A673 (cell line): ENCODE data around the gene GGT5. TPM values are rescaled to one million over a fixed set of nuclear protein-coding genes. Genes with fewer than 3 reads are reported as not detected.

Source experiments
- BruUV-seq: library from RNA; stranded (reverse); fragments of 400-500 nt; replicated peaks from 2 replicates; lab custom pipeline; 2021; lab: Mats Ljungman, UMichigan
- CTCF ChIA-PET: fragments of 300-600 bp; sonication (Branson Sonifier 250); formaldehyde crosslinking; loops from one replicate; lab custom pipeline; 2022; ENCODE audit warnings: antibody characterized with exemption; lab: Charles Lee
- POLR2A ChIA-PET: fragments of 300-600 bp; sonication (Branson Sonifier 250); formaldehyde crosslinking; loops from one replicate; lab custom pipeline; 2022; ENCODE audit warnings: antibody characterized with exemption; ENCODE audit not compliant: low non-redundant PET; lab: Charles Lee
- DNase-seq: peaks from one replicate; pipeline ENCODE4 v3.0.0-alpha.2; 2015; ENCODE audit warnings: low spot score
- H3K27ac ChIP-seq: fragments of 200-600 bp; sonication (generic); 2 replicates; pipeline ENCODE4 v1.5.1; 2016; ENCODE audit warnings: mixed run types, low read depth, mild to moderate bottlenecking, mixed read lengths, antibody characterized with exemption, low read length; ENCODE audit not compliant: poor library complexity, severe bottlenecking
- H3K27me3 ChIP-seq: fragments of 200-600 bp; sonication (generic); replicated peaks from 2 replicates; pipeline ENCODE4 v1.6.1; 2017; ENCODE audit warnings: mixed run types, low read depth, mild to moderate bottlenecking, mixed read lengths, antibody characterized with exemption, low read length; ENCODE audit not compliant: insufficient read depth, poor library complexity
- H3K36me3 ChIP-seq: fragments of 200-600 bp; sonication (generic); 2 replicates; pipeline ENCODE4 v1.6.1; 2016; ENCODE audit warnings: mixed run types, mild to moderate bottlenecking, mixed read lengths, antibody characterized with exemption, low read length; ENCODE audit not compliant: insufficient read depth, poor library complexity, severe bottlenecking
- H3K4me1 ChIP-seq: fragments of 200-600 bp; sonication (generic); 2 replicates; pipeline ENCODE4 v1.6.1; 2017; ENCODE audit warnings: mixed run types, mild to moderate bottlenecking, mixed read lengths, antibody characterized with exemption, low read length; ENCODE audit not compliant: insufficient read depth, poor library complexity, severe bottlenecking
- H3K4me3 ChIP-seq: fragments of 200-600 bp; sonication (generic); 2 replicates; pipeline ENCODE4 v1.5.1; 2016; ENCODE audit warnings: low read depth, mixed run types, mild to moderate bottlenecking, mixed read lengths, low read length; ENCODE audit not compliant: poor library complexity, severe bottlenecking
- H3K9me3 ChIP-seq: fragments of 200-600 bp; sonication (generic); 2 replicates; pipeline ENCODE4 v1.6.1; 2016; ENCODE audit warnings: mixed run types, low read depth, mild to moderate bottlenecking, mixed read lengths, antibody characterized with exemption, low read length; ENCODE audit not compliant: poor library complexity, severe bottlenecking
- EZH2 ChIP-seq: fragments of 200-600 bp; sonication (generic); IDR thresholded peaks from 2 replicates; pipeline ENCODE4 v1.6.1; 2017; ENCODE audit warnings: borderline replicate concordance, low read depth, mild to moderate bottlenecking, mixed read lengths, antibody characterized with exemption, low read length; ENCODE audit not compliant: poor library complexity, severe bottlenecking
- intact Hi-C: fragments of 100-400 bp; cut with micrococcal nuclease; formaldehyde crosslinking; loops from one replicate; pipeline ENCODE4 v1.10.0; 2022; ENCODE audit not compliant: unreplicated experiment
- total RNA-seq: library from RNA; stranded (reverse); gene quantifications from 2 replicates; pipeline ENCODE4 v1.2.3, GENCODE V29; 2021
- TF ChIP-seq, protein P1 (sequence below): fragments of 300-800, 200-600 bp; sonication (generic); conservative IDR thresholded peaks from 2 replicates; pipeline ENCODE4 v1.5.1; 2017; ENCODE audit warnings: low read depth, mild to moderate bottlenecking, antibody characterized with exemption, low read length, moderate library complexity, mixed read lengths

Gene GGT5
- total RNA-seq, 1 experiment from 2014 or later, result not detected

DNA sequence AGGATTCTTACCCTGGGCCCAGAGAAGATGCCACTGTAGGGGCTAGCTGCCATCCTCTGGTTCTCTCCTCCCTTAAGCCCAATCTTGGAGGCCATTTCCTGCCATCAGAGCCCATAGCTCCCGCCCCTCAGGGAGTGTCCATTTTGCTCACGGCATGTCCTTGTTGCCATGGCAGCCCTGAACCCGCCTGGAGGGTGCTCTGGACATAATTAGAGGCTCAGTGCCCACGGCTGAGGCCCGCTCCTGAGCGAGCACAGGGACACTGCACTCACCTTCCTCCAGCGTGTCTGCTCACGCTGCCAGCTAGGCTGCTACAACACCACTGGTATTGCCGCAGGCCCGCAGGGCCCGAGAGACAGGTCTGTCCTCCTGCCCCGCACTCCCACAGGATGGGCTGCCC lies 74.7 kb downstream of the GGT5 start:
- BruUV-seq, result no TSS peak
- DNase-seq, result no peak
- H3K4me1 ChIP-seq, result no peaks in the 10 kb centered on the region
- CTCF ChIA-PET, result interaction anchor here (1.3 kb wide), 1 partner anchor 13 kb away, joined by 4 read pairs; no protein-coding TSS in a partner anchor
- H3K36me3 ChIP-seq, result peaks cover 10% of the 10 kb centered on the region
- H3K27ac ChIP-seq, result no peak overlapping the region
- H3K4me3 ChIP-seq, result no peak overlapping the region
- no peak for TF ChIP-seq EZH2
- TF ChIP-seq, protein P1, sequence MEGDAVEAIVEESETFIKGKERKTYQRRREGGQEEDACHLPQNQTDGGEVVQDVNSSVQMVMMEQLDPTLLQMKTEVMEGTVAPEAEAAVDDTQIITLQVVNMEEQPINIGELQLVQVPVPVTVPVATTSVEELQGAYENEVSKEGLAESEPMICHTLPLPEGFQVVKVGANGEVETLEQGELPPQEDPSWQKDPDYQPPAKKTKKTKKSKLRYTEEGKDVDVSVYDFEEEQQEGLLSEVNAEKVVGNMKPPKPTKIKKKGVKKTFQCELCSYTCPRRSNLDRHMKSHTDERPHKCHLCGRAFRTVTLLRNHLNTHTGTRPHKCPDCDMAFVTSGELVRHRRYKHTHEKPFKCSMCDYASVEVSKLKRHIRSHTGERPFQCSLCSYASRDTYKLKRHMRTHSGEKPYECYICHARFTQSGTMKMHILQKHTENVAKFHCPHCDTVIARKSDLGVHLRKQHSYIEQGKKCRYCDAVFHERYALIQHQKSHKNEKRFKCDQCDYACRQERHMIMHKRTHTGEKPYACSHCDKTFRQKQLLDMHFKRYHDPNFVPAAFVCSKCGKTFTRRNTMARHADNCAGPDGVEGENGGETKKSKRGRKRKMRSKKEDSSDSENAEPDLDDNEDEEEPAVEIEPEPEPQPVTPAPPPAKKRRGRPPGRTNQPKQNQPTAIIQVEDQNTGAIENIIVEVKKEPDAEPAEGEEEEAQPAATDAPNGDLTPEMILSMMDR, result no peak
- intact Hi-C loops, result loop anchor here (10.0 kb wide), 1 partner anchor 215 kb away; no protein-coding TSS in a partner anchor
- no peaks in the 10 kb centered on the region for H3K27me3 ChIP-seq
- POLR2A ChIA-PET, result no interaction called here
- no peaks in the 10 kb centered on the region for H3K9me3 ChIP-seq

Other genes with a start within 250 kb of the GGT5 start
- not detected in 2 replicates for gene GSTT4, start 239.6 kb downstream of the GGT5 start, total RNA-seq
- 73.9 and 83.0 TPM in 2 replicates for gene CABIN1, start 233.8 kb downstream of the GGT5 start, total RNA-seq
- gene SUSD2, start 63.6 kb downstream of the GGT5 start, total RNA-seq, result 0.94 and 1.3 TPM in 2 replicates
- gene SPECC1L, start 25.7 kb upstream of the GGT5 start, total RNA-seq, result 55.6 and 56.7 TPM in 2 replicates
- 9.6 and 10.9 TPM in 2 replicates for gene ADORA2A, start 182.5 kb upstream of the GGT5 start, total RNA-seq